ENCODE data around the gene ENOX1.

Gene ENOX1

GRCh38 chr13:43377973-43378372 is 408.8 kb downstream of the ENOX1 start:
- ChIA-PET CTCF (interaction anchor here (1.0 to 1.2 kb wide), 3 partner anchors 10 to 73 kb away, joined by 3 to 4 read pairs (median 3); no protein-coding TSS in a partner anchor), POLR2A (no interaction called here)
- Histone ChIP-seq H3K36me3 (ENCODE audit: control insufficient read depth in 4 of 4, insufficient read depth in 4 of 4, low read length in 3 of 4) (no peaks in the 10 kb centered on the region), H3K27ac (ENCODE audit: insufficient read depth in 1 of 2, low read depth in 1 of 2, low read length in 2 of 2, poor library complexity in 1 of 2, severe bottlenecking in 2 of 2) (no peak overlapping the region), H3K9me3 (ENCODE audit: control extremely low read depth in 1 of 5, control insufficient read depth in 4 of 5, insufficient read depth in 2 of 5, low read depth in 1 of 5, low read length in 4 of 5) (peaks cover 0 to 3% (median 3%) of the 10 kb centered on the region in 5 experiments), H3K4me3 (ENCODE audit: control insufficient read depth in 1 of 7, extremely low read depth in 1 of 7, insufficient read depth in 4 of 7, low read depth in 2 of 7, low read length in 6 of 7) (no peak overlapping the region), H3K27me3 (replicated peaks in 2 of 5; ENCODE audit: control insufficient read depth in 4 of 5, insufficient read depth in 5 of 5, low read length in 4 of 5) (no peaks in the 10 kb centered on the region), H3K4me1 (ENCODE audit: control extremely low read depth in 1 of 4, control insufficient read depth in 4 of 4, insufficient read depth in 4 of 4, low read length in 3 of 4) (peaks cover 0 to 34% (median 16%) of the 10 kb centered on the region in 4 experiments)
- DNase-seq, result peak in 2 of 3 donors; percentile 11 to 50
- whole genome bisulfite sequencing (ENCODE audit: insufficient coverage), result 40% methylated on average over 1 of the region's 1 CpG

- CTCF ChIA-PET, result interaction anchor here (1.0 kb wide), 1 partner anchor 9 kb away, joined by 3 read pairs; no protein-coding TSS in a partner anchor
Measured at GRCh38 chr13:43377149-43377548, 409.6 kb downstream of the ENOX1 start.

GRCh38 chr13:43376596-43376995 is 410.2 kb downstream of the ENOX1 start:
- H3K27ac ChIP-seq (ENCODE audit: insufficient read depth in 1 of 2, low read depth in 1 of 2, low read length in 2 of 2, poor library complexity in 1 of 2, severe bottlenecking in 2 of 2), result no peak overlapping the region
- ChIA-PET CTCF (no interaction called here), POLR2A (interaction anchor here (0.5 to 0.6 kb wide), 2 partner anchors 23 to 1691 kb away, joined by 4 to 5 read pairs; no protein-coding TSS in a partner anchor)
- no peaks in the 10 kb centered on the region for H3K36me3 ChIP-seq (ENCODE audit: control insufficient read depth in 4 of 4, insufficient read depth in 4 of 4, low read length in 3 of 4)
- no peak overlapping the region for H3K4me3 ChIP-seq (ENCODE audit: control insufficient read depth in 1 of 7, extremely low read depth in 1 of 7, insufficient read depth in 4 of 7, low read depth in 2 of 7, low read length in 6 of 7)
- H3K4me1 ChIP-seq (ENCODE audit: control extremely low read depth in 1 of 4, control insufficient read depth in 4 of 4, insufficient read depth in 4 of 4, low read length in 3 of 4), result peaks cover 0 to 39% (median 19%) of the 10 kb centered on the region in 4 experiments
- H3K9me3 ChIP-seq (ENCODE audit: control extremely low read depth in 1 of 5, control insufficient read depth in 4 of 5, insufficient read depth in 2 of 5, low read depth in 1 of 5, low read length in 4 of 5), result peaks cover 0 to 3% (median 3%) of the 10 kb centered on the region in 5 experiments
- DNase-seq, result no peak
- no peaks in the 10 kb centered on the region for H3K27me3 ChIP-seq (replicated peaks in 2 of 5; ENCODE audit: control insufficient read depth in 4 of 5, insufficient read depth in 5 of 5, low read length in 4 of 5)
- WGBS (ENCODE audit: insufficient coverage), result 100% methylated on average over 1 of the region's 1 CpG

More at GRCh38 chr13:43377149-43377548, 409.6 kb downstream of the ENOX1 start:
- peaks cover 0 to 3% (median 3%) of the 10 kb centered on the region in 5 experiments for H3K9me3 ChIP-seq (ENCODE audit: control extremely low read depth in 1 of 5, control insufficient read depth in 4 of 5, insufficient read depth in 2 of 5, low read depth in 1 of 5, low read length in 4 of 5)
- POLR2A ChIA-PET, result interaction anchor here (0.5 to 0.6 kb wide), 2 partner anchors 23 to 1691 kb away, joined by 4 to 5 read pairs; no protein-coding TSS in a partner anchor
- H3K36me3 ChIP-seq (ENCODE audit: control insufficient read depth in 4 of 4, insufficient read depth in 4 of 4, low read length in 3 of 4), result no peaks in the 10 kb centered on the region
- H3K4me3 ChIP-seq (ENCODE audit: control insufficient read depth in 1 of 7, extremely low read depth in 1 of 7, insufficient read depth in 4 of 7, low read depth in 2 of 7, low read length in 6 of 7), result no peak overlapping the region
- peaks cover 0 to 39% (median 19%) of the 10 kb centered on the region in 4 experiments for H3K4me1 ChIP-seq (ENCODE audit: control extremely low read depth in 1 of 4, control insufficient read depth in 4 of 4, insufficient read depth in 4 of 4, low read length in 3 of 4)
- H3K27me3 ChIP-seq (replicated peaks in 2 of 5; ENCODE audit: control insufficient read depth in 4 of 5, insufficient read depth in 5 of 5, low read length in 4 of 5), result no peaks in the 10 kb centered on the region
- DNase-seq, result no peak
- WGBS (ENCODE audit: insufficient coverage), result 90% methylated on average over 3 of the region's 3 CpGs
- H3K27ac ChIP-seq (ENCODE audit: insufficient read depth in 1 of 2, low read depth in 1 of 2, low read length in 2 of 2, poor library complexity in 1 of 2, severe bottlenecking in 2 of 2), result no peak overlapping the region

- CTCF ChIA-PET, result no interaction called here
- Histone ChIP-seq H3K4me1 (ENCODE audit: control extremely low read depth in 1 of 4, control insufficient read depth in 4 of 4, insufficient read depth in 4 of 4, low read length in 3 of 4) (peaks cover 0 to 39% (median 19%) of the 10 kb centered on the region in 4 experiments), H3K4me3 (ENCODE audit: control insufficient read depth in 1 of 7, extremely low read depth in 1 of 7, insufficient read depth in 4 of 7, low read depth in 2 of 7, low read length in 6 of 7) (no peak overlapping the region), H3K27me3 (replicated peaks in 2 of 5; ENCODE audit: control insufficient read depth in 4 of 5, insufficient read depth in 5 of 5, low read length in 4 of 5) (no peaks in the 10 kb centered on the region), H3K9me3 (ENCODE audit: control extremely low read depth in 1 of 5, control insufficient read depth in 4 of 5, insufficient read depth in 2 of 5, low read depth in 1 of 5, low read length in 4 of 5) (peaks cover 0 to 3% (median 2%) of the 10 kb centered on the region in 5 experiments), H3K36me3 (ENCODE audit: control insufficient read depth in 4 of 4, insufficient read depth in 4 of 4, low read length in 3 of 4) (no peaks in the 10 kb centered on the region), H3K27ac (ENCODE audit: insufficient read depth in 1 of 2, low read depth in 1 of 2, low read length in 2 of 2, poor library complexity in 1 of 2, severe bottlenecking in 2 of 2) (no peak overlapping the region)
- WGBS (ENCODE audit: insufficient coverage), result no CpG with 5 or more reads among the region's 2 CpGs
- no peak for DNase-seq
- POLR2A ChIA-PET, result no interaction called here
Measured at GRCh38 chr13:43375797-43376465, 410.8 kb downstream of the ENOX1 start.

GRCh38 chr13:43374621-43375020 is 412.2 kb downstream of the ENOX1 start:
- H3K27me3 ChIP-seq (replicated peaks in 2 of 5; ENCODE audit: control insufficient read depth in 4 of 5, insufficient read depth in 5 of 5, low read length in 4 of 5), result no peaks in the 10 kb centered on the region
- WGBS (ENCODE audit: insufficient coverage), result no CpG with 5 or more reads among the region's 1 CpG
- H3K27ac ChIP-seq (ENCODE audit: insufficient read depth in 1 of 2, low read depth in 1 of 2, low read length in 2 of 2, poor library complexity in 1 of 2, severe bottlenecking in 2 of 2), result no peak overlapping the region
- H3K36me3 ChIP-seq (ENCODE audit: control insufficient read depth in 4 of 4, insufficient read depth in 4 of 4, low read length in 3 of 4), result no peaks in the 10 kb centered on the region
- CTCF ChIA-PET, result no interaction called here
- peaks cover 0 to 39% (median 19%) of the 10 kb centered on the region in 4 experiments for H3K4me1 ChIP-seq (ENCODE audit: control extremely low read depth in 1 of 4, control insufficient read depth in 4 of 4, insufficient read depth in 4 of 4, low read length in 3 of 4)
- H3K4me3 ChIP-seq (ENCODE audit: control insufficient read depth in 1 of 7, extremely low read depth in 1 of 7, insufficient read depth in 4 of 7, low read depth in 2 of 7, low read length in 6 of 7), result no peak overlapping the region
- peak; percentile 53 to 84 (median 77) for DNase-seq
- POLR2A ChIA-PET, result interaction anchor here (0.8 kb wide), 1 partner anchor 62 kb away, joined by 3 read pairs; no protein-coding TSS in a partner anchor
- H3K9me3 ChIP-seq (ENCODE audit: control extremely low read depth in 1 of 5, control insufficient read depth in 4 of 5, insufficient read depth in 2 of 5, low read depth in 1 of 5, low read length in 4 of 5), result peaks cover 0 to 3% (median 0%) of the 10 kb centered on the region in 5 experiments

- WGBS (ENCODE audit: insufficient coverage), result 80% methylated on average over 1 of the region's 4 CpGs
- no peak overlapping the region for H3K4me3 ChIP-seq (ENCODE audit: control insufficient read depth in 1 of 7, extremely low read depth in 1 of 7, insufficient read depth in 4 of 7, low read depth in 2 of 7, low read length in 6 of 7)
- H3K9me3 ChIP-seq (ENCODE audit: control extremely low read depth in 1 of 5, control insufficient read depth in 4 of 5, insufficient read depth in 2 of 5, low read depth in 1 of 5, low read length in 4 of 5), result no peaks in the 10 kb centered on the region
- no peak for DNase-seq
- POLR2A ChIA-PET, result interaction anchor here (0.6 kb wide), 1 partner anchor 459 kb away, joined by 3 read pairs; no protein-coding TSS in a partner anchor
- no peak overlapping the region for H3K27ac ChIP-seq (ENCODE audit: insufficient read depth in 1 of 2, low read depth in 1 of 2, low read length in 2 of 2, poor library complexity in 1 of 2, severe bottlenecking in 2 of 2)
- CTCF ChIA-PET, result no interaction called here
- H3K36me3 ChIP-seq (ENCODE audit: control insufficient read depth in 4 of 4, insufficient read depth in 4 of 4, low read length in 3 of 4), result no peaks in the 10 kb centered on the region
- H3K27me3 ChIP-seq (replicated peaks in 2 of 5; ENCODE audit: control insufficient read depth in 4 of 5, insufficient read depth in 5 of 5, low read length in 4 of 5), result no peaks in the 10 kb centered on the region
- peaks cover 0 to 39% (median 20%) of the 10 kb centered on the region in 4 experiments for H3K4me1 ChIP-seq (ENCODE audit: control extremely low read depth in 1 of 4, control insufficient read depth in 4 of 4, insufficient read depth in 4 of 4, low read length in 3 of 4)
Measured at GRCh38 chr13:43373400-43373799, 413.4 kb downstream of the ENOX1 start.

GRCh38 chr13:43370842-43371241 is 415.9 kb downstream of the ENOX1 start:
- Histone ChIP-seq H3K36me3 (ENCODE audit: control insufficient read depth in 4 of 4, insufficient read depth in 4 of 4, low read length in 3 of 4) (no peaks in the 10 kb centered on the region), H3K4me3 (ENCODE audit: control insufficient read depth in 1 of 7, extremely low read depth in 1 of 7, insufficient read depth in 4 of 7, low read depth in 2 of 7, low read length in 6 of 7) (no peak overlapping the region), H3K27me3 (replicated peaks in 2 of 5; ENCODE audit: control insufficient read depth in 4 of 5, insufficient read depth in 5 of 5, low read length in 4 of 5) (no peaks in the 10 kb centered on the region), H3K4me1 (ENCODE audit: control extremely low read depth in 1 of 4, control insufficient read depth in 4 of 4, insufficient read depth in 4 of 4, low read length in 3 of 4) (peaks cover 2 to 37% (median 25%) of the 10 kb centered on the region in 4 experiments), H3K27ac (ENCODE audit: insufficient read depth in 1 of 2, low read depth in 1 of 2, low read length in 2 of 2, poor library complexity in 1 of 2, severe bottlenecking in 2 of 2) (no peak overlapping the region), H3K9me3 (ENCODE audit: control extremely low read depth in 1 of 5, control insufficient read depth in 4 of 5, insufficient read depth in 2 of 5, low read depth in 1 of 5, low read length in 4 of 5) (no peaks in the 10 kb centered on the region)
- ChIA-PET POLR2A (no interaction called here), CTCF (no interaction called here)
- whole genome bisulfite sequencing (ENCODE audit: insufficient coverage), result 98% methylated on average over 5 of the region's 6 CpGs
- DNase-seq, result no peak
